Panc1 (cell line): ENCODE results near the gene HIGD2A. TPM values are rescaled to one million over a fixed set of nuclear protein-coding genes. Genes with fewer than 3 reads are reported as not detected.

ENCODE experiments used
- ATAC-seq: fragments of 200-7000 bp; cut with Tn5 transposase; 2 replicates; pipeline ENCODE4 v1.9.1; 2020; ENCODE audit warnings: mild to moderate bottlenecking, moderate library complexity
- BruUV-seq: library from RNA; stranded (reverse); fragments of 400-500 nt; replicated peaks from 2 replicates; lab custom pipeline; 2021; lab: Mats Ljungman, UMichigan
- CTCF ChIA-PET: fragments of 300-600 bp; sonication (Branson Sonifier 250); formaldehyde crosslinking; loops from one replicate; lab custom pipeline; 2022; ENCODE audit warnings: antibody characterized with exemption; lab: Charles Lee
- POLR2A ChIA-PET: fragments of 300-600 bp; sonication (Branson Sonifier 250); formaldehyde crosslinking; loops from one replicate; lab custom pipeline; 2022; ENCODE audit warnings: antibody characterized with exemption; lab: Charles Lee
- DNase-seq: peaks from one replicate; pipeline ENCODE4 v3.0.0-alpha.2; 2010; ENCODE audit warnings: low read depth, low spot score
- H3K27ac ChIP-seq: 2 replicates; pipeline ENCODE4 v1.5.1; 2011; ENCODE audit warnings: mild to moderate bottlenecking, low read length, inconsistent platforms
- H3K27me3 ChIP-seq: fragments of 200-500 bp; sonication (Bioruptor generic); 2 replicates; pipeline ENCODE4 v1.6.0; 2014; ENCODE audit warnings: low read length, inconsistent platforms; ENCODE audit not compliant: control insufficient read depth, insufficient read depth
- H3K36me3 ChIP-seq: fragments of 200-500 bp; sonication (Bioruptor generic); 2 replicates; pipeline ENCODE4 v1.5.1; 2014; ENCODE audit warnings: inconsistent platforms, mild to moderate bottlenecking, low read length, moderate library complexity; ENCODE audit not compliant: control insufficient read depth, insufficient read depth
- H3K4me1 ChIP-seq: 2 replicates; pipeline ENCODE4 v1.5.1; 2011; ENCODE audit warnings: inconsistent platforms, mild to moderate bottlenecking, low read length, moderate library complexity; ENCODE audit not compliant: control insufficient read depth, insufficient read depth
- H3K4me3 ChIP-seq, 2 experiments: 2 replicates each; pipeline ENCODE4 v1.5.1; 2011 to 2012; ENCODE audit warnings: low read depth in 2 of 2, low read length in 2 of 2, mild to moderate bottlenecking in 2 of 2, inconsistent platforms in 1 of 2, moderate library complexity in 1 of 2
- H3K9me3 ChIP-seq: fragments of 200-500 bp; sonication (Bioruptor generic); 2 replicates; pipeline ENCODE4 v1.5.1; 2014; ENCODE audit warnings: low read depth, mild to moderate bottlenecking, inconsistent platforms, low read length, moderate library complexity; ENCODE audit not compliant: control insufficient read depth, insufficient read depth
- POLR2AphosphoS5 ChIP-seq: IDR thresholded peaks from 2 replicates; pipeline ENCODE4 v1.6.1; 2012; ENCODE audit warnings: mild to moderate bottlenecking, low read depth, low read length, moderate library complexity
- SIN3A ChIP-seq: IDR thresholded peaks from 2 replicates; pipeline ENCODE4 v1.6.1; 2012; ENCODE audit warnings: low read depth, mild to moderate bottlenecking, low read length, moderate library complexity, borderline replicate concordance; ENCODE audit not compliant: insufficient read depth
- TCF7L2 ChIP-seq: IDR thresholded peaks from 2 replicates; pipeline ENCODE4 v1.6.1; 2011; ENCODE audit warnings: mild to moderate bottlenecking, low read depth, low read length, inconsistent platforms
- in situ Hi-C: cut with HindIII; loops from 2 replicates; pipeline ENCODE4 v1.10.0; 2016; ENCODE audit warnings: low sequenced_read_pairs, low pct_unique_long_range_greater_than_20kb
- intact Hi-C: fragments of 100-400 bp; cut with micrococcal nuclease; formaldehyde crosslinking; loops from one replicate; pipeline ENCODE4 v1.10.0; 2022; ENCODE audit not compliant: unreplicated experiment
- total RNA-seq: library from RNA; stranded (reverse); gene quantifications from one replicate; pipeline ENCODE4 v1.2.1, GENCODE V29; 2021; ENCODE audit not compliant: unreplicated experiment
- TF ChIP-seq, protein P1 (sequence below): fragments of 450-650 bp; IDR thresholded peaks from 2 replicates; pipeline ENCODE4 v1.5.1; 2017; ENCODE audit warnings: mild to moderate bottlenecking
- TF ChIP-seq, protein P2 (sequence below), 2 experiments: IDR thresholded peaks; 2 replicates each; pipeline ENCODE4 v1.6.1; 2011 to 2012; ENCODE audit warnings: low read depth in 2 of 2, control low read depth in 1 of 2, low read length in 1 of 2, mild to moderate bottlenecking in 1 of 2, moderate library complexity in 1 of 2; ENCODE audit not compliant: insufficient read depth in 1 of 2

The HIGD2A gene
- total RNA-seq, 1 experiment from 2014 or later: 162 TPM

DNA sequence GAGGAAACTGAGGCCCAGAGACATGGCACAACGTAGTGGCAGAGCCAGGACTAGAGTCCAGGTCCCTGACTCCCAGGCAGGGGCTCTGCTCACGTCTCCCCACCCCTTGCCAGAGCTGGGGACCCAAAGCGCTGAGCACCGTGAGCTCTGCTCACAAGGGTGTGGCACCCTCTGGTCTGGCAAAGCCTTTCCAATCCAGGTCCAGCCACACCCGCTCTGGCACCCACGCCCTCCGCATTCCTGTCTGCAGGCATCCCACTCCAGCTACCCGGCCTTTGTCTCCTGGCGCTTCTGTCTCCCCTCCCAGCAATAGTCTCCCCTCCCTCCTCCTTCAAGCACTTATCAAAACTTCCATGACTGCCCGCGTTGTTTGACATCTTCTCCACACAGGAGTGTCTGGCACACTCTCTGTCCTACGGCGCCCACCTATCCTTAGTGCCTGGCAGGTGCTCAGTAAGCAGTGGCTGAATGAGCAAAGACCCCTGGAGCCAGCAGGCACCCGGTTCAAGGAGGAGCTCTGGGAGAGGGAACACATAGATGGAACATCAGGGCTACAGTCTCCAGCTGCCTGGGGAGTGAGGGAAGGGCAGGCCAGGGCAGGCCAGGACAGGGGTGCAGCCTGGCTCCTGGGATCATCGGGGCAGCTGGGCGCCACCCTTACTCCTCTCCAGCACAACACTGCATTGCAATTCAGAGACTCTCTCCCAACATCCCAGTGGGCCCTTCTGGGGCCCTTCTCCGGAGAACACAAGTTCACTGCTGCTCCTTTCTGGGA is 12.0 kb downstream of the HIGD2A start:
- Histone ChIP-seq H3K4me3 (no peak overlapping the region), H3K4me1 (no peaks in the 10 kb centered on the region), H3K36me3 (no peaks in the 10 kb centered on the region), H3K27me3 (no peaks in the 10 kb centered on the region), H3K27ac (no peak overlapping the region), H3K9me3 (no peaks in the 10 kb centered on the region)
- in situ Hi-C loops (no loop called here), intact Hi-C loops (no loop called here)
- no TSS peak for BruUV-seq
- DNase-seq (no peak), ATAC-seq (no peak)
- TF ChIP-seq, protein P1, sequence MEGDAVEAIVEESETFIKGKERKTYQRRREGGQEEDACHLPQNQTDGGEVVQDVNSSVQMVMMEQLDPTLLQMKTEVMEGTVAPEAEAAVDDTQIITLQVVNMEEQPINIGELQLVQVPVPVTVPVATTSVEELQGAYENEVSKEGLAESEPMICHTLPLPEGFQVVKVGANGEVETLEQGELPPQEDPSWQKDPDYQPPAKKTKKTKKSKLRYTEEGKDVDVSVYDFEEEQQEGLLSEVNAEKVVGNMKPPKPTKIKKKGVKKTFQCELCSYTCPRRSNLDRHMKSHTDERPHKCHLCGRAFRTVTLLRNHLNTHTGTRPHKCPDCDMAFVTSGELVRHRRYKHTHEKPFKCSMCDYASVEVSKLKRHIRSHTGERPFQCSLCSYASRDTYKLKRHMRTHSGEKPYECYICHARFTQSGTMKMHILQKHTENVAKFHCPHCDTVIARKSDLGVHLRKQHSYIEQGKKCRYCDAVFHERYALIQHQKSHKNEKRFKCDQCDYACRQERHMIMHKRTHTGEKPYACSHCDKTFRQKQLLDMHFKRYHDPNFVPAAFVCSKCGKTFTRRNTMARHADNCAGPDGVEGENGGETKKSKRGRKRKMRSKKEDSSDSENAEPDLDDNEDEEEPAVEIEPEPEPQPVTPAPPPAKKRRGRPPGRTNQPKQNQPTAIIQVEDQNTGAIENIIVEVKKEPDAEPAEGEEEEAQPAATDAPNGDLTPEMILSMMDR: no peak
- TF ChIP-seq TCF7L2: no peak
- TF ChIP-seq SIN3A: no peak
- TF ChIP-seq, protein P2, sequence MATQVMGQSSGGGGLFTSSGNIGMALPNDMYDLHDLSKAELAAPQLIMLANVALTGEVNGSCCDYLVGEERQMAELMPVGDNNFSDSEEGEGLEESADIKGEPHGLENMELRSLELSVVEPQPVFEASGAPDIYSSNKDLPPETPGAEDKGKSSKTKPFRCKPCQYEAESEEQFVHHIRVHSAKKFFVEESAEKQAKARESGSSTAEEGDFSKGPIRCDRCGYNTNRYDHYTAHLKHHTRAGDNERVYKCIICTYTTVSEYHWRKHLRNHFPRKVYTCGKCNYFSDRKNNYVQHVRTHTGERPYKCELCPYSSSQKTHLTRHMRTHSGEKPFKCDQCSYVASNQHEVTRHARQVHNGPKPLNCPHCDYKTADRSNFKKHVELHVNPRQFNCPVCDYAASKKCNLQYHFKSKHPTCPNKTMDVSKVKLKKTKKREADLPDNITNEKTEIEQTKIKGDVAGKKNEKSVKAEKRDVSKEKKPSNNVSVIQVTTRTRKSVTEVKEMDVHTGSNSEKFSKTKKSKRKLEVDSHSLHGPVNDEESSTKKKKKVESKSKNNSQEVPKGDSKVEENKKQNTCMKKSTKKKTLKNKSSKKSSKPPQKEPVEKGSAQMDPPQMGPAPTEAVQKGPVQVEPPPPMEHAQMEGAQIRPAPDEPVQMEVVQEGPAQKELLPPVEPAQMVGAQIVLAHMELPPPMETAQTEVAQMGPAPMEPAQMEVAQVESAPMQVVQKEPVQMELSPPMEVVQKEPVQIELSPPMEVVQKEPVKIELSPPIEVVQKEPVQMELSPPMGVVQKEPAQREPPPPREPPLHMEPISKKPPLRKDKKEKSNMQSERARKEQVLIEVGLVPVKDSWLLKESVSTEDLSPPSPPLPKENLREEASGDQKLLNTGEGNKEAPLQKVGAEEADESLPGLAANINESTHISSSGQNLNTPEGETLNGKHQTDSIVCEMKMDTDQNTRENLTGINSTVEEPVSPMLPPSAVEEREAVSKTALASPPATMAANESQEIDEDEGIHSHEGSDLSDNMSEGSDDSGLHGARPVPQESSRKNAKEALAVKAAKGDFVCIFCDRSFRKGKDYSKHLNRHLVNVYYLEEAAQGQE (IDR thresholded peaks at IDR 0.05; ENCODE audit: insufficient read depth in 1 of 2, low read depth in 2 of 2, low read length in 1 of 2): no peak
- no peak for TF ChIP-seq POLR2AphosphoS5
- POLR2A ChIA-PET: interaction anchor here (0.5 to 0.7 kb wide), 3 partner anchors 8 to 113 kb away, joined by 3 to 12 read pairs (median 3); no protein-coding TSS in a partner anchor
- CTCF ChIA-PET: no interaction called here

DNA sequence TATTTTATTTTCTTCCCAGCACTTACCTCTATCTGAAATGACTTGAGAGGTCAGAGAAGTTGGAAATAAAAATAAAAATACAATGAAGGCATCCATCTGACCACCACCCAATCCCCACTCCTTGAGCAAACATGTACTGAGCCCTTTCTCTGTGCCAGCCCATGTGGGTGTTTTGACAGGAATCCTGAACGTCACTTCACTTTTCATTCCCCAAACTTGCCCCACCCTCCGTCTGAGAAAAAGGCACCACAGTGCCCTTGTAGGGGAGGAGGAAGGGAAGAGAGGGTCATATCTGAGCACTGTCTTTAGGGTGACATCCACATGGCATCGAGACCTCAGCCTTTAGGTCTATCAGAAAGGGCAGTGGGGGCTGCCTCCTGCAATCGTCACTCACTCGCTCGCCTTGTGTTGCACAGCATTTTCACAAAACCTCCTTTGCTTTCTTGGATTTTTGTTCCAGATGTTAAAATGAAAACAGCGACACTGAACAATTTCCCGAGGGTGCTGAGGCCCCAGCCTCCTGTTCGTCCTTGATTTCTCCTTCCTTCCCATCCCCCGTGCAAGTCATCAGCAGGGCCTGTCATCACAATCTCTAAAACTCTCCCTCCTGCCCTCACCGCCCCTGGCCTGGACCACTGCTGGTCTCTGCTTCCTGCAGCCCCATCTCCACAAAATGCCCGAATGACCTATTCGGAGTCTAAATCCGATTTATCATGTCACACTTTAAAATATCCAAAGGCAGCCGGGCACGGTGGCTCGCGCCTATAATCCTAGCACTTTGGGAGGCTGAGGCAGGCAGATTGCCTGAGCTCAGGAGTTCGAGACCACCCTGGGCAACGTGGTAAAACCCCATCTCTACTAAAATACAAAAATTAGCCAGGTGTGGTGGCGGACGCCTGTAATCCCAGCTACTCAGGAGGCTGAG is 13.0 kb downstream of the HIGD2A start:
- ATAC-seq: no peak
- Histone ChIP-seq H3K4me3 (no peak overlapping the region), H3K9me3 (no peaks in the 10 kb centered on the region), H3K27me3 (no peaks in the 10 kb centered on the region), H3K4me1 (no peaks in the 10 kb centered on the region), H3K27ac (no peak overlapping the region), H3K36me3 (no peaks in the 10 kb centered on the region)
- TF ChIP-seq, protein P2 (IDR thresholded peaks at IDR 0.05; ENCODE audit: insufficient read depth in 1 of 2, low read depth in 2 of 2, low read length in 1 of 2): no peak
- TF ChIP-seq, protein P1: no peak
- TF ChIP-seq POLR2AphosphoS5: no peak
- TF ChIP-seq SIN3A: no peak
- no peak for TF ChIP-seq TCF7L2
- CTCF ChIA-PET: no interaction called here
- no TSS peak for BruUV-seq
- DNase-seq: no peak
- intact Hi-C loops: no loop called here
- in situ Hi-C loops: no loop called here
- POLR2A ChIA-PET: interaction anchor here (0.5 to 0.6 kb wide), 2 partner anchors 7 to 63 kb away, joined by 3 to 12 read pairs; no protein-coding TSS in a partner anchor
